ENCODE results near the gene FAM3D.

GRCh38 chr3:58657571-58658141 lies 8.9 kb downstream of the FAM3D start:
- TF ChIP-seq USF2 (IDR thresholded peaks at IDR 0.05) (no peak), CTCF (IDR thresholded peaks at IDR 0.05) (no peak), MAX (IDR thresholded peaks at IDR 0.05) (no peak), PHF8 (IDR thresholded peaks at IDR 0.05; ENCODE audit: borderline replicate concordance, low read depth) (no peak), POLR2A (IDR thresholded peaks at IDR 0.05; ENCODE audit: low read length) (no peak), ZNF302 (CRISPR knock-in tag; IDR thresholded peaks at IDR 0.05) (no peak), E2F6 (IDR thresholded peaks at IDR 0.05; ENCODE audit: borderline replicate concordance, low read depth) (no peak), CBX8 (IDR thresholded peaks at IDR 0.05) (no peak), NR3C1 (IDR thresholded peaks at IDR 0.05) (no peak), RCOR1 (IDR thresholded peaks at IDR 0.05; ENCODE audit: low read depth, low read length) (no peak), GATA3 (IDR thresholded peaks at IDR 0.05; ENCODE audit: borderline replicate concordance) (no peak), REST (IDR thresholded peaks at IDR 0.05) (no peak), EP300 (IDR thresholded peaks at IDR 0.05) (no peak), CHD4 (IDR thresholded peaks at IDR 0.05; ENCODE audit: borderline replicate concordance) (no peak)

Measured in A549 (cell line).